Stimulated activated naive CD8-positive, alpha-beta T cell treated with anti-CD3 and anti-CD28 coated beads, Interleukin-15, Interleukin-2, amounts not matched to agents 100 U/mL and 50 U/mL, for 24 hours (primary cell): ENCODE measurements around the gene LFNG.

Experiments
- ATAC-seq: fragments of 150-1000 bp; cut with Tn5 transposase; one replicate; pipeline ENCODE4 v1.10.0; 2021
- DNase-seq: peaks from one replicate; pipeline ENCODE4 v3.0.0; 2021

The LFNG gene

GRCh38 chr7:2572101-2572842 lies 52.7 kb downstream of the LFNG start:
- ATAC-seq (peak; percentile 68), DNase-seq (peak; percentile 25)

- DNase-seq (no peak), ATAC-seq (no peak)
Observed at GRCh38 chr7:2573761-2574160, 54.2 kb downstream of the LFNG start.

DNA sequence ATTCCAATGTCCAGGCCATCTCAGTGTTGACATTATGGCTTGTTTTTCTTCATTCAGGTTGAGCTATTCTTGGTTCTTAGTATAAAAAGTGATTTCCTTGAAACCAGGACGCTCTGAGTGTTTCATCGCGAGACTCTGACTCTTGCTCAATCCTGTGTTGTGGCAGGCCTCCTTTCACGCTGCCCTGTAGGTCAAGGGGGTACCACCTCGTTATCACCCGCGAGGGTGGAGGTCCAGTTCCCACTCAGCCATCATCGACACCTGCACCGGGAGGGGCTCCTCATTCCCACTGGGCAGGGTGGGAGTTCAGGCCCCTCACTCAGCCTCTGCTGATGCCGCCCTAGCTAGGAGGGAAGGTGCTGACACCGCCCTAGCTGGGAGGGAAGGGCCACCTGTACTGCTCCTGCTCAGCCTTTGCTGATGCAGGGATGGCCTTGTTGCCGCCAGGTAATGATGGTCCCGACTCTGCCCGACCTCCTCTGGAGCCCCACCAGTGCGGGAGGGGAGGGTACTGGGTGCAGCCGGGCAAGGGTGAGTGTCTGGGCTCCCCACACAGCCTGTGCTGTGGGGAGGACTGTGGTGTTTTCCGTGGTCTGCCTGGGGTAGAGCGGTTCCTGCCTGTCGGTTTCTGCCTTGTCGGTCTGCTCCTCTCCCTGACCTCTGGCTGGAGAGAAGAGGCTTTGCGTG lies 55.6 kb downstream of the LFNG start:
- ATAC-seq = peak; percentile 14
- no peak for DNase-seq

DNA sequence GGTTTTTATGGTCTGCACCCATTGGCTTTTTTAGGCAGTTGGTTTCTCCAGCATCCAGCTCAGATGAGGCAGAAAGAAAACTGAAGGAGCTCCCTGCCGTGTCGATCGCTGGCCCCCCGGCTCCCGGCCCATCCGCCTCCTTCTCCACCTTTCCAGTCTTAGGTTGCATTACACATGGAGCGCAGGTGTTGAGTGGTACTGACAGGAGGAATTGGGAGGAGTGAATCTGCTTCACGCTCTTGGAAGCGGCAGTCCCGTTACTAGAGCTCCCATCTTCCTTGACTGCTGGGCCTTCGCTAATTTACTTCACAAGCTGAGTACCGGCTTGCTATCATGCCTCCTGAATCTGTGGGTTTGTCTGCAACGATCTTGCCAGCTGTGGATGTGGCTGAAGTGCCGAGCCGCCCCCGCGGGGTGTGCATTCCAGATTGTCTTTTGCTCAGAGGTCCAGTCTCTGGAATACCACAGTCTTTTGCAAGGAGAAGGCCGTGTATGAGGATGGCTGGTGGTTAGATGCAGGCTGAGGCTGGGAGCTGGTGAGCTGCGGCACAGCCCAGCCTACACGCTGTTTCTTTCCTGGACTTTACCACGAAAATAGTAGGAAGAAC lies 56.3 kb downstream of the LFNG start:
- DNase-seq = no peak
- ATAC-seq = no peak

GRCh38 chr7:2576742-2577491 lies 57.3 kb downstream of the LFNG start:
- DNase-seq = no peak
- no peak for ATAC-seq
